Stimulated activated naive CD8-positive, alpha-beta T cell treated with anti-CD3 and anti-CD28 coated beads, Interleukin-15, Interleukin-2, amounts not matched to agents 100 ng/mL and 50 ng/mL, for 24 hours (primary cell): ENCODE measurements around the gene IL31.

Source experiments
- H3K27ac Mint-ChIP-seq: one replicate; pipeline ENCODE4 v1.8.0; 2021; ENCODE audit warnings: mild to moderate bottlenecking, mixed read lengths
- H3K27me3 Mint-ChIP-seq: one replicate; pipeline ENCODE4 v1.8.0; 2021; ENCODE audit warnings: mixed read lengths
- H3K36me3 Mint-ChIP-seq: one replicate; pipeline ENCODE4 v1.8.0; 2021; ENCODE audit warnings: low read depth, mixed read lengths
- H3K4me1 Mint-ChIP-seq: one replicate; pipeline ENCODE4 v1.8.0; 2021; ENCODE audit warnings: low read depth, mixed read lengths
- H3K4me3 Mint-ChIP-seq: one replicate; pipeline ENCODE4 v1.8.0; 2021; ENCODE audit warnings: mild to moderate bottlenecking, mixed read lengths
- H3K9me3 Mint-ChIP-seq: one replicate; pipeline ENCODE4 v1.8.0; 2021; ENCODE audit warnings: mixed read lengths

Gene IL31

DNA sequence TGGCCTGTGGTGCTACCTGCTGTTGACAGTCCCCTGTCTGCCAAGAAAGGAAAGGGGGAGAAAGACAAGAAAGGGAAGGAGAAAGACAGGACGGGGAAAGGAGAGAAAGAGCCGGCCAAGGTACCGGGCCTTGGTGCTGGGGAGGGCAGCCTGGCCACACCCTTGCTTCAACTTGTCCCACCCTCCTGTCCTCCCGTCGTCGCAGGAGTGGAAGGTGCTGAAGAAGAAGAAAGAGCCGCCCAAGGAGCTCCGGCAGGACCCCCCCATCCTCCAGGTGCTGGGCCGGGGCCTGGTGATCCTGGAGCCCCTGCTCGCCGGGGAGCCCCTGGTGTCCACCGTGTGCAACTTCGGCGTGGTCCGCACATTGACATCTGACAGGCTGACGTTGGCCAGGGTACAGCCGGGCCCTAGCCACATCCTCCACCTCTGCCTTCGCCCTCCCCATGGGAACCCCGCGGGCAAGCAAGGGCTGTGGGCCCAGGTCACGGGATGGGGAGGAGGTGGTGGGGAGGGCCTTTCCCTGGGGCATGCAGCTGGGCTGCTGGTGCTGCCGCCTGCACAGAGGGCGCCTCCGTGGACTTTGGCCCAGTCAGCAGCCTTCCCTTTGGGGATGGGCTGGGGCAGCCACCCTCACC lies 26.6 kb upstream of the IL31 start:
- Mint-ChIP-seq H3K27me3 (peaks cover 40% of the 10 kb centered on the region), H3K4me3 (no peak overlapping the region), H3K9me3 (peaks cover 2% of the 10 kb centered on the region), H3K27ac (no peak overlapping the region), H3K4me1 (peaks cover 25% of the 10 kb centered on the region), H3K36me3 (no peaks in the 10 kb centered on the region)

DNA sequence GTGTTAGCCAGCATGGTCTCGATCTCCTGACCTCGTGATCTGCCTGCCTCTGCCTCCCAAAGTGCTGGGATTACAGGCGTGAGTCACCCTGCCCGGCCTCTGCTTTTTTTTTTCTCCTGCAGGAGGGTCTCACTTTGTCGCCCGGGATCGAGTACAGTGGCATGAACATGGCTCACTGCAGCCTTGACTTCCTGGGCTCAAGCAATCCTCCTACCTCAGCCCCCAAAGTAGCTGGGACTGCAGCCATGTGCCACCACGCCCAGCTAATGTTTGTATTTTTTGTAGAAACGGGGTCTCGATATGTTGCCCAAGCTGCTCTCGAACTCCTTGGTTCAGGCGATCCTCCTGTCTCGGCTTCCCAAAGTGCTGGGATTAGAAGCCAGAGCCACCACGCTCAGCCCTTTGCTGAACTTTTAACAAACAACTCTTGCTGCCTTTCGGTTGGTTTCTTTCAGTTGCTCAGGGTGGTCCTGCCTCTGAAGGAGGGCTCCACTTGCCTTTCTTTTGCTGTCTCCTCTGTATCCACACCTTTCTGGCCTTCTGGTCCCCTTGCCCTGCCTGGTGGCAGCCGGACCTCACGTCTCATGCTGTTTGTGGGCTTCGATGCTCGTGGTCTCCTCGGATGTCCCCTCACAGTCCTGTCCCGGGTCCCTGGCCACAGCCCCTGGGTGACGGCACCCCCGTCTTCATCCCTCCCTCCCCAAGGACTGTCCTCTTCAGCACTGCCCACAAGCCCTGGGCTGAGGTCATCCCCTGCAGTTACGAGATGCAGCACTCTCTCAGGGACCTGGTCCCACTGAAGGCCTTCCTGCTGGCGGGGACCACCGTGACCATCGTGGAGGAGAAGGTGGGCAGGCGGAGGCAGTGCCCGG lies 25.7 kb upstream of the IL31 start:
- no peak overlapping the region for H3K27ac Mint-ChIP-seq
- no peak overlapping the region for H3K4me3 Mint-ChIP-seq
- no peaks in the 10 kb centered on the region for H3K36me3 Mint-ChIP-seq
- peaks cover 6% of the 10 kb centered on the region for H3K9me3 Mint-ChIP-seq
- H3K4me1 Mint-ChIP-seq: peaks cover 19% of the 10 kb centered on the region
- peaks cover 33% of the 10 kb centered on the region for H3K27me3 Mint-ChIP-seq

DNA sequence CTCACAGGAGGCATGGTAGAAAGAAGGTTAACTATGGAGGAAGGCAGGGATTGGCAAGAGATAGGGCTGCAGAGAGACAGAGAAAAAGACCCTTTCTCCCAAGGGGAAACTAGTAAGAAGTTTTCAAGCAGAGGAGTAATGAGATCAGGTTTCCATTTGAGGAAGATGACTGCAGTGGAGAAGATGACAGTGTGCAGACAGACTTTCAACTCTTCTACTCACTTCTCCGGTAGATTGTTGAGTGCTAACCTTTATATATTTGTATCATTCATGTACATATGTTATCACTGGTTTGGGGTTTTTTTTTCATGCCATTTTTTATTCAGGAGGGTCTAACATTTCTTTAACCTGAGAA lies 23.6 kb upstream of the IL31 start:
- Mint-ChIP-seq H3K4me1 (peaks cover 15% of the 10 kb centered on the region), H3K36me3 (no peaks in the 10 kb centered on the region), H3K27me3 (peaks cover 27% of the 10 kb centered on the region), H3K9me3 (peaks cover 6% of the 10 kb centered on the region), H3K4me3 (no peak overlapping the region), H3K27ac (peak overlapping the region; percentile 59)

DNA sequence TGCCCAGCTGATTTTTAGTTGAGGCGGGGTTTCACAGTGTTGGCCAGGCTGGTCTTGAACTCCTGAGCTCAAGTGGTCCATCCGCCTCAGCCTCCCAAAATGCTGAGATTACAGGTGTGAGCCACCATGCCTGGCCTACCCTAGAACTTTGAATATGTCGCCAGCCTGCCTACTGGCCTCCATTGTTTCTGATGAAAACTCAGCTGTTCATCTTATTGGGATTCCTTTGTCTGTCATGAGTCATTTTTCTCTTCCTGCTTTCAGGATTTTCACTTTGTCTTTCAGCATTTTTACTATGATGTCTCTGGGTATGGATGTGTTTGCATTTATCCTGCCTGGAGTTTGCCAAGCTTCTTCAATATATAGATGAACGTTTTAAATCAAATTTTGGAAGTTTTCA lies 21.4 kb upstream of the IL31 start:
- H3K9me3 Mint-ChIP-seq: peaks cover 6% of the 10 kb centered on the region
- no peak overlapping the region for H3K4me3 Mint-ChIP-seq
- H3K27ac Mint-ChIP-seq: no peak overlapping the region

DNA sequence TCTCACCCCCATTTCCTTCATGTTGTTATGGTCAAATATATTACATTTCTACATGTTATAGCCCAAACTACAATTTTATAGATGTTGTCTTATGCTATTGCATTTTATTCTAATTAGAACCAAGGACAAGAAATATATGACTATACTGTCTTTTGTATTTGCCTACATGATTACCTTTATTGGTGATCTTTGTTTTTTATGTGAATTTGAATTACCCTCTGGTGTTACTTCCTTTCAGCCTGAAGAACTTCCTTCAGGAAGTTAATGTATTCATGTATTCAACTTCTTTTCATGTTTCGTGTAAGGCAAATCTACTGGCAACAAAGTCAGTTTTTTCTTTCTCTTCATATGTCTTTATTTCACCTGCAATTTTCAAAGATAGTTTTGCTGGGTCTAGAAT lies 20.8 kb upstream of the IL31 start:
- Mint-ChIP-seq H3K4me3 (no peak overlapping the region), H3K36me3 (no peaks in the 10 kb centered on the region), H3K27me3 (peaks cover 14% of the 10 kb centered on the region), H3K27ac (no peak overlapping the region), H3K9me3 (peaks cover 6% of the 10 kb centered on the region), H3K4me1 (peaks cover 12% of the 10 kb centered on the region)

More for the DNA sequence above, 21.4 kb upstream of the IL31 start:
- H3K4me1 Mint-ChIP-seq: peaks cover 12% of the 10 kb centered on the region
- H3K27me3 Mint-ChIP-seq: peaks cover 19% of the 10 kb centered on the region
- no peaks in the 10 kb centered on the region for H3K36me3 Mint-ChIP-seq

DNA sequence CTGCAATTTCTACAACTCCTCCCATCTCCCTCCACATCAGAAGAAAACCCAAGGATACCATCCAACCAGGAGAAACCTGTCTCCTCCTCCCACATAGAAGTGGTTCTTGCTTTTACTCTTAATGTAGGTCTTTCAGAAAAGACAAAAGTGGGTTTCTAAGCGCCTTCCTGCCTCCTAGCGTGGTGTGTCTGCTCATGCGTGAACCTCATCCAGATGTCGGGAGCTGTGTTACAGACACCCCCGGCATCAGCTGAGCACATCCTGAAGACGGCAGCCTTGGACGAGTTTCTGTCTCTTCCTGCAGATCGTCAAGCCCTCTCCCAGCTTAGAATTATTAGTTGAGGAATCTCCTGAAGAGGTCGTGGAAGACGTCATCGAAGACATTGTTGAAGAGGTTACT lies 18.4 kb upstream of the IL31 start:
- no peak overlapping the region for H3K27ac Mint-ChIP-seq

DNA sequence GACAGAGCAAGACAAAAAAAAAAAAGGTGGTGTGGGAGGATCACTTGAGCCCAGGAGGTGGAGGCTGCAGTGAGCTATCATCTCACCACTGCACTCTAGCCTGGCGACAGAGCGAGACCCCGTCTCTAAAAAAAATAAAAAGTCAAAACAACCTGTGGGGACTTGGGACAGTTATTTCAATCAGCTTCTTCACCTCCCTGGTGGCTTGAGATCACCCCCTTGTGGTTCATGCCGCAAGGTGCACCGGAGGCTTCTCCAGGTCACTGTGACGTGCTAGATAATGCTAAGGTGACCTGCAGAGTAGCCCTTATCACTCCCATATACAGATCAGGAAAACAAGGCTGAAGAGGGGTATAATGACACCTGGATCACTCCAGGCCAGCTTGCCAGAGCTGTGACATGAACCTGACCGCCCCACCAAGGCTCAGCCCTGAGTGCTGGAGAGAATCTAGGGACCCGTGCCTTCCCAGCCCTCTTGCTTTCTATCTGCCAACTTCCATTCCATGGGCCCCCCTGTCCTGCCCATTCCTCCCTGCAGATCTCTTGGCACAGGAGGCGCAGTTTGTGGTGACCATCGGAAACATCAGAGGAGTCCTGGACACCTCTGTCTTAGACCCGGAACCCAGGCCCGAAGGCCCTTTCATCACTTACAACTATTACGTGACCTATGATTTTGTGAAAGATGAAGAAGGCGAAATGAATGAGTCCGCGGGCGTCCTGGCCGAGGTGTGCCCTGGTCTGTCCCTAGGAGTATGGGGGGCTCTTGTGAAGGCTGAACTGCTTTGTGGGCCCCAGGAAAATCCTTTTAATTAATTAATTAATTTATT lies 17.0 kb upstream of the IL31 start:
- Mint-ChIP-seq H3K27ac (no peak overlapping the region), H3K36me3 (no peaks in the 10 kb centered on the region), H3K27me3 (no peaks in the 10 kb centered on the region), H3K9me3 (peaks cover 6% of the 10 kb centered on the region), H3K4me1 (no peaks in the 10 kb centered on the region), H3K4me3 (no peak overlapping the region)

More for the DNA sequence above, 18.4 kb upstream of the IL31 start:
- peaks cover 6% of the 10 kb centered on the region for H3K9me3 Mint-ChIP-seq
- H3K4me3 Mint-ChIP-seq: no peak overlapping the region
- peaks cover 2% of the 10 kb centered on the region for H3K27me3 Mint-ChIP-seq
- peaks cover 2% of the 10 kb centered on the region for H3K4me1 Mint-ChIP-seq
- no peaks in the 10 kb centered on the region for H3K36me3 Mint-ChIP-seq

DNA sequence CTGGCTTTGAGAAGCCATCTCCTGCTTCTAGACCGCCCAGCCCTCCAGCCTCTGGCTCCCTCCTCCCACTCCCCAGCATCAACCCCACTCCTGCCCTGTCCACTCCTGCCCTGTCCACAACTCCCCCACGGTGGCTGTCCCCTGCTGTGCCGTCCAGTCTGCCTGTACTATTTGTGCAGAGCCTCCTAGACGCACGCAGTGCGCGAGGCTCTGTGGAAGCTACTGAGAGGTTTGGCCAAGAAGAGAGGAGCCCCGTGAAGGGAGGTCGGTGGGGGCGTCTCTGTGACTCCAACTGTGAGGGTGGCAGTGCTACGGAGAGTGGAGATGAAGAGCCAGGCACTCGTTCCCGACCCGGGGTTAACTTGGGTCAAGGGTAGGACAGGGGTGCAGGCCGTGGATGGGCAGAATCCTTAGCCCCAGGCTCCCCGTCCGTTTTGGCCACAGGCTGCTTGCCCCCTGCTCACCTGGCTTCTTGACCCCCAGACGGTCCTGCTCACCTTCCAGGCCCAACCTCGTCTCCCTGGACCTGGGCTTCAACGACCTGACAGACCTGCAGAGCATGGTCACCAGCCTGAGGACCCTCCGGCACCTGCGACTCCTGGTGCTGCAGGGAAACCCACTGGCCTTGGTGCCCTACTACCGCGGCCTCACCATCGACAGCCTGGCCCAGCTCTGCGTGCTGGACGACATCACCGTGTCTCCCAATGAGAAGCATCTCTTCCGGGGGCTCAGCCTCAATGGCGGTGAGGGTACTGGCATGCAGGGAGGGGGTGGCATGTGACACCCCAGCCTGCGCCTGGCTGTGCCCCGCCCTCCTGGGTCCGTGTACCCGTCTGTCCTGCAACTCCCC lies 15.8 kb upstream of the IL31 start:
- no peak overlapping the region for H3K4me3 Mint-ChIP-seq
- no peaks in the 10 kb centered on the region for H3K27me3 Mint-ChIP-seq
- peaks cover under 1% of the 10 kb centered on the region for H3K4me1 Mint-ChIP-seq
- H3K27ac Mint-ChIP-seq: no peak overlapping the region
- H3K36me3 Mint-ChIP-seq: no peaks in the 10 kb centered on the region
- no peaks in the 10 kb centered on the region for H3K9me3 Mint-ChIP-seq

DNA sequence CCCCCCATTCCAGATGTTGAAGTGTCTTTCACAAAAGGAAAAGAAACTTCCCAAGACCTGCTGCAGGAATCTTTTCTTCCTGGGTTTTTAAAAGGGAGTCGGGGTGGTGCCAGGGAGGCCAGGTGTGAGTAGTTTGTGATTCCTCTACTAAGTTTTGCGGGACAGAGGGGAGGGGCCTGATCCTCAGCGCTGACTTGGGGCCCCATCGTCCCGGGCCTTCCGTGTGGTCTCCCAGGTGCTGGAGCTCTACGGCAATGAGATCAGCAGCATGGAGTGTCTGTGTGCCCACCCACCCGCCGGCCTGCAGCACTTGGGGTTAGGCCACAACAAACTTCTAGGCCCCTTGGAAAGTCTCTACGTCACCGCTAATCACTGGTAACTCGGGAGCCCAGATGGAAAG lies 13.4 kb upstream of the IL31 start:
- no peak overlapping the region for H3K27ac Mint-ChIP-seq
- peaks cover 15% of the 10 kb centered on the region for H3K4me1 Mint-ChIP-seq
- H3K36me3 Mint-ChIP-seq: no peaks in the 10 kb centered on the region
- no peaks in the 10 kb centered on the region for H3K9me3 Mint-ChIP-seq
- H3K4me3 Mint-ChIP-seq: no peak overlapping the region
- H3K27me3 Mint-ChIP-seq: peaks cover 9% of the 10 kb centered on the region

DNA sequence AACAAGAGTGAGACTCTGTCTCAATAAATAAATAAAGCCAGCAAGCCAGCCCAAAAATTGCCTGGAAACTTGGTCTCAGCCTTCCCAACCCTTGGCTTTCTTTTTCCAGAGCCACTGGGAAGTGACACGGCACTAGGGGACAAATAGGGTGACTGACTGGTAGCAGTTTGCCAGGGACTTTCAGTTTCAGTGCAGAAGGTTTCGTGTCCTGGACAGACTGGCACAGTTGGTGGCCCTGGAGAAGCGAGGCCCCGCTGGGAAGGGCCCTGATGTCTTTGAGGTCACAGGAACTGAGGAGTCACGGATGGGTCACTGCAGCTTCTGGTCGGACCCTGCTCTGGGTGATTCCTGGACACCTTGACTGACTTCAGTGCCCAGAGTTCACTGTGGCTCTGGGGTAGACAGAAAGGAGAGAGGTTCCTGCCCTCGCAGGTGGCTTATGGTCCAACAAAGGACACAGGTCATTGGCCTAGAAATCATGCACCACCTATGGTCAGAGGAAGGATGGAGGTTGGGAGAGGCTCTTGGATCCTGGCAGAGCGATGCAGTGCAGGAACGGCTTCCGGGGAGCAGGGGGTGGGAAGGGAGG lies 11.6 kb upstream of the IL31 start:
- H3K9me3 Mint-ChIP-seq: no peaks in the 10 kb centered on the region
- H3K4me3 Mint-ChIP-seq: no peak overlapping the region
- no peaks in the 10 kb centered on the region for H3K36me3 Mint-ChIP-seq
- peaks cover 12% of the 10 kb centered on the region for H3K27me3 Mint-ChIP-seq
- H3K27ac Mint-ChIP-seq: no peak overlapping the region
- peaks cover 15% of the 10 kb centered on the region for H3K4me1 Mint-ChIP-seq

DNA sequence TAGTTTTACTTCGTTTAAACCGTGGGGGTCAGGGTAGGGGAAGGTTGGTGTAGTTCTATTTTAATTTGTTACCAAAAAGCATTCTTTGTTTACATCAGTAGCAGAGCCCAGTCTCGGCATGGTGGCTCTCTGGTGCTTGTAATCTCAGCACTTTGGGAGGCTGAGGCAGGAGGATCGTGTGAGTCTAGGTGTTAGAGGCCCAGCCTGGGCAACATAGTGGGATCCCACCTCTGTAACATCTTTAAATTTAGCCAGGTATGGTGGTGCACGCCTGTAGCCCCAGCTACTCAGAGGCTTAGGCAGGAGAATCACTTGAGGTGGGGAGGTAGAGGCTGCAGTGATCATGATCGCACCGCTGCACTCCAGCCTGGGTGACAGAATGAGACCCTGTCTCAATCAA lies 11.1 kb upstream of the IL31 start:
- Mint-ChIP-seq H3K27ac (no peak overlapping the region), H3K4me1 (peaks cover 16% of the 10 kb centered on the region), H3K4me3 (no peak overlapping the region), H3K27me3 (peaks cover 12% of the 10 kb centered on the region), H3K36me3 (no peaks in the 10 kb centered on the region), H3K9me3 (no peaks in the 10 kb centered on the region)

DNA sequence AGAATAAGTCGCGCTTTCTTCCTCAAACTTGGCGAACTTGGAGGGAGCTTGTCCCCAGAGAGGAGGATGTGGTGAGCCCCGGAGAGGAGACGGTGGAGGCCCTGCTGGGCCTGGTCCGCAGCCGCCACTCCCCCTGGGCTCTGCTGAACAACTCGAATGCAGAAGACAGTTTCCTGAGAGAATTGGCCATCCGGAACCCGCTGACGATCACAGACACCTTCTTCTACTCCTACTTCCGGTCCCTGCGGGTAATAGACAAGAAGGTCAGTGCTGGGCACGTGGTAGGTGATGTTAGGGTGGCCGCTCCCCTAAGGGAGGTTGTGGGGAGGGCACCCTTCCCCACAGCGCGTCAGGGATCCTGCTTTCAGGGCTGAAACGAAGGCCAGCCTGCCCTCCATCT lies 10.5 kb upstream of the IL31 start:
- peak overlapping the region; percentile 44 for H3K4me3 Mint-ChIP-seq
- H3K4me1 Mint-ChIP-seq: peaks cover 19% of the 10 kb centered on the region
- no peaks in the 10 kb centered on the region for H3K9me3 Mint-ChIP-seq
- H3K36me3 Mint-ChIP-seq: no peaks in the 10 kb centered on the region
- no peak overlapping the region for H3K27ac Mint-ChIP-seq
- peaks cover 12% of the 10 kb centered on the region for H3K27me3 Mint-ChIP-seq

DNA sequence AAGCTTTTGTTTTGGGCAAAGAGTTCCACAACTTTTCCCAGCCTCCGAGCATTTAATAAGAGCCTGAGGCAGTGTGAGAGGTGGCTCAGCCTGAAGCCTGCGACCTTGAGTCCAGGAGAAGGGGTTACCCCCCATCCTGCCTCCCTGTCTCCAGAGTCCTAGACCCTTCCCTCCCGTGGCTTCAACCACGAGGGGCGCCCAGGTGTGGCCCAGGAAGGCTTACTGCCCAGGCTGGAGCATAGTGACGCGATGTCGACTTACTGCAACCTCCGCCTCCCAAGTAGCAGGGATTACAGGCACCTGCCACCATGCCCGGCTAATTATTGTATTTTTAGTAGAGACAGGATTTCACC lies 9.5 kb upstream of the IL31 start:
- H3K27ac Mint-ChIP-seq: no peak overlapping the region
- H3K27me3 Mint-ChIP-seq: peaks cover 12% of the 10 kb centered on the region
- H3K4me3 Mint-ChIP-seq: peak overlapping the region; percentile 51
- H3K4me1 Mint-ChIP-seq: peaks cover 19% of the 10 kb centered on the region
- H3K36me3 Mint-ChIP-seq: no peaks in the 10 kb centered on the region
- no peaks in the 10 kb centered on the region for H3K9me3 Mint-ChIP-seq

DNA sequence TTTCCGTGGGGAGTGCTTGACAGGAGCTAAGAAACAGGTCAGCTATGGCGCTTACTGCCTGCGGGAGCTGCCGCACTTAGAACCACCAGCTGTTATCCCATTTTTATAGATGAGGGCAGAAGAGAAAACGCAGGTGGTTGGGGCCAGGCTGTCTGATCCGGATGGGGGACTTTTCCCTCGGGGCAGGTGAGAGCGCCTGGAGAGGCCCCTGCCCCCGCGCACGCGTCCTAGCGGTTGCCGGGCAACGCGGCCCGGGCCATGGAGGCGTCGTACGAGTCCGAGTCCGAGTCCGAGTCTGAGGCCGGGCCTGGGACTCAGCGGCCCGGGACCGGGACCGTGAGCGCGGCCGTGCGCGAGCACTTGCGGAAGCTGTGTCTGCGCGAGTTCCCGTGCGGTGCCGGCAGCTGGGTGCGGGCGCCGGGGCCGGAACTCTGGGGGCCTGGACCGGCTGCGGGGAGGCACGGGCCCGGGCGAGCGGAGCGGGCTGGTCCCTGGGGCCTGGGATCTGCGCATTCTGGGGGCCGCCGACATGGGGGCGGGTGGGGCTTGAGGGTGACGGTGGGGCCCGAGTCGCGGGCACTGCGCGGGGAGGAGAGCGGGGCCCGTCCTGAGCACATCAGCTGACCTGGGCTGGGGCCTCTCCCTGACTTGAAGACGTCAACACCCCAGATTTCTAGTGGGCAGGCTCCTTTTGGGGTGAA lies 9.0 kb upstream of the IL31 start, which contains the start of gene LRRC43:
Gene LRRC43, plus strand, starts transcription at position 237 of the 701 bp plus-strand sequence. Its CDS starts 22 bp downstream, at position 259.
- peak within 1 kb of the TSS; percentile 71 for H3K4me3 Mint-ChIP-seq
- peaks cover 12% of the 10 kb centered on the region for H3K27me3 Mint-ChIP-seq
- H3K9me3 Mint-ChIP-seq: no peaks in the 10 kb centered on the region
- peaks cover 19% of the 10 kb centered on the region for H3K4me1 Mint-ChIP-seq
- no peak within 1 kb of the TSS for H3K27ac Mint-ChIP-seq
- H3K36me3 Mint-ChIP-seq: no peaks in the 10 kb centered on the region
